GM19324 (cell line): ENCODE results near the gene MPPE1.
"Not testable (repeated sequence)": the region's sequence is repeated elsewhere in the genome, so short reads cannot be mapped to it uniquely, and the experiment has no call there.

Experiments used
- ATAC-seq: cut with Tn5 transposase; IDR thresholded peaks from one replicate; pipeline ENCODE4 v1.9.1; 2021; ENCODE audit warnings: mild to moderate bottlenecking, moderate library complexity; ENCODE audit not compliant: unreplicated experiment, low FRiP score

MPPE1 gene

DNA sequence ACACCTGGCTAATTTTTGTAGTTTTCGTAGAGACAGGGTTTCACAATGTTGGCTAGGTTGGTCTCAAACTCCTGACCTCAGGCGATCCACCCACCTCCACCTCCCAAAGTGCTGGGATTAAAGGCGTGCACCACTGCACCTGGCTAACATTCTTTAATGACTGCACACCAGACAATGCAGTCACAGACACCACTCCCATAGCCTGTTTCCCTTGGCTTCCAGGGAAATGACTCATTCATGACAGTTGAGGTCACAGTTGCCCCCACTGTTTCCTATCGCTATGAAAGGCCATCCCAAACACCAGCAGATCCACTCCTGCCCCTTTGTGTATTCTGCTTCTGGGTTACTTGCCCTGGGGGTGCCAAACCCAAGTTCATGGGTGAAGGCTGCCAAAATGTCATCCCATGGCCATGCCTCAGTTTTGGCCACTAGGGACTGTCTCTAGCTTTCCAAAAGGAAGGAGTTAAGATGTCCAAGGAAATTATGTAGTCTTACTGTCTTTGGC lies 48.2 kb downstream of the MPPE1 start:
- ATAC-seq: no peak

- ATAC-seq: no peak
Measured at GRCh38 chr18:11859282-11859830, 48.8 kb downstream of the MPPE1 start.

DNA sequence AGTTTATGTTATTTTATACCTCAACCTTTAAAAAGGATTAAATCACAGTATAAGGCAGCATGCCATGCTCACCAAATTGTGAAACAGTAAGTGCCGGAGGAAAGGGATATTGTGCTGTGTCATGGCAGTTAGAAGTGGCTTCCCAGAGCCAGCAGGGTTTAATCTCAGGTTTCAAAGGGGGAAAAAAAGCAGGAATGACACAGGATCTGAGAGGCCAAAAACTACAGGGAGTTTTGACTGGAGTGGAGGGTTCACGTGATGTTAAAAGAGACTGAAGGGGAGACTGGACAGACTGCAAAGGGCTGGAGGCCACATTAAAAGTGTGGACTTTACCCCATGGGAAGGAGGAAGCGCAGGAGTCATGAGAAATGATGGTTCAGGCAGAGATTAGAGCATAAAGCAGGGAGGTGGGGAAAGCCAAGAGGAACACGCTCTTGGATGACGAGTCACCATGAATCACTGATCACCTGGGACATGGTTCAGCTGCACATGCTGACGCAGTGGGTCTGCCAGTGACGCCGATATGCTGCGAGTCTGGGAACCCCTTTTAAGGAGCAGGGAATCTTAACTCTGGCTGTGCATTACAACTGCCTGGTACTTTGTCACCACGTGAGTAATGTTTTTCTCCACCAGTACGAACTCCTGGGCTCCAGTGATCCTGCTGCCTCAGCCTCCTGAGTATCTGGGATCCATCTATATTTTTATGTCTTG lies 50.8 kb downstream of the MPPE1 start:
- no peak for ATAC-seq

DNA sequence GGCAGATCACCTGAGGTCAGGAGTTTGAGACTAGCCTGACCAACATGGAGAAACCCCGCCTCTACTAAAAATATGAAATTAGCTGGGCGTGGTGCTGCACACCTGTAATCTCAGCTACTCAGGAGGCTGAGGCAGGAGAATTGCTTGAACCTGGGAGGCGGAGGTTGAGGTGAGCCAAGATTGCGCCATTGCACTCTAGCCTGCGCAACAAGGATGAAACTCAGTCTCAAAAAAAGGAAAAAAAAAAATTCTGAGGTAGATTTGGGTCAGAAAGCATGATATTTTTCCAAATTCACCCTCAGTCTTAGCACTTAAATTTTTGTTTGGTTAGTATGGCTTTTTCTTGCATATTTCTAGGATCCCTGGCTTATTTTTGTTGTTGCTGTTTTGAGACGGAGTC lies 53.6 kb downstream of the MPPE1 start:
- ATAC-seq: not testable (repeated sequence)

DNA sequence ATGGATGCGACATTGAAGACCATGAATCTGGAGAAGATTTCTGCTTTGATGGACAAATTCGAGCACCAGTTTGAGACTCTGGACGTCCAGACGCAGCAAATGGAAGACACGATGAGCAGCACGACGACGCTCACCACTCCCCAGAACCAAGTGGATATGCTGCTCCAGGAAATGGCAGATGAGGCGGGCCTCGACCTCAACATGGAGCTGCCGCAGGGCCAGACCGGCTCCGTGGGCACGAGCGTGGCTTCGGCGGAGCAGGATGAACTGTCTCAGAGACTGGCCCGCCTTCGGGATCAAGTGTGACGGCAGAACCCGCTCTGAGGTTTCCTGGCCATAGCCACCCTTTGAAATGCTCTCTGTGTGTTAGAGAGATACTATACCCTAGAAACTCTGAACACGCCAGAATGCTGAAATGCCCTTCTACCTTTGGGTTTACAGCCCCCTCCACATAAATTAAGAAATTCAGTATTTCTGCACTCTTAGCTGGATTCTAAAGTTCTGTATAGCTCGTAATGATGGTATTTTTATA lies 56.2 kb downstream of the MPPE1 start:
- ATAC-seq: peak; percentile 7

- peak; percentile 99 for ATAC-seq
Measured at GRCh38 chr18:11851146-11851805, 56.8 kb downstream of the MPPE1 start, which contains the start of gene CHMP1B. TSS of gene CHMP1B (plus strand) at chr18:11851413. CDS start at chr18:11851512, 99 bp downstream.

GRCh38 chr18:11850821-11851145 lies 57.3 kb downstream of the MPPE1 start:
- peak; percentile 38 for ATAC-seq

DNA sequence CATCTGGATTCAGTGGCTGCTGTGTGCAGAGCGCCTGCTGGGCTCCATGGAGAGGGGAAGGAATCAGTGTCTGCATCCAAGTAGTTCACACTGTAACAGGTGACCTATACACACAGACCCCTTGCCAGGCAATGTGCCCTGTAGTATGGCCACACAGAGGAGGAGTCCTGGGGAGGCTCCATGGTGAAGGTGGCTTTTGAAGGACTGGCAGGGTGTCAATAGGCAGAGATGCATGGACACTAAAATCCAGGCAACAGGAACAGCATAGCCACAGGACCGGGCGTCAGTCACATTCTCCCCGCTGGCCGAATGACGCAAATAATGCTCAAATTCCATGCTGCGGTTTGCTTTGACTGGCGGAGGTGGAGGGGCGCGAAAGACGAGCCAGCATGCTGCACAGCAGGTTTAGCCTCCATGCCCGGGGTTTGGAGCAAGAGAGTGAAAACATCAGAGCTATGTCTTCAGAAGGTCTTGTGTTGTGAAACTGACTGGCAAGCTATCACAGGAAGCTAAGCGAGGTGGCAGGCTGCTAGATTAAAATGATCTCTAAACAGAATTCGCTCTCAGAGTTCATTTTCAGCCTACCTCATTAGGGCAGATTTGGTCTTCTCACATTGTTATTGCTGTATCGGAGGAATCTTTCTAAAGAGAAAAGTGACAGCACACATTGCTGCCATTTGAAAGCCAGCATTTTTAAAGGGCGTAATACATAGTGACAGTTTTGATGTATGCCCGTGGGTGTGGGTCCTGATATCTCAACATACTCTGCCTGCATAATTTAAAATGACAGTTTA lies 58.1 kb downstream of the MPPE1 start:
- no peak for ATAC-seq

- ATAC-seq: no peak
Measured at GRCh38 chr18:11849279-11849678, 58.8 kb downstream of the MPPE1 start.

DNA sequence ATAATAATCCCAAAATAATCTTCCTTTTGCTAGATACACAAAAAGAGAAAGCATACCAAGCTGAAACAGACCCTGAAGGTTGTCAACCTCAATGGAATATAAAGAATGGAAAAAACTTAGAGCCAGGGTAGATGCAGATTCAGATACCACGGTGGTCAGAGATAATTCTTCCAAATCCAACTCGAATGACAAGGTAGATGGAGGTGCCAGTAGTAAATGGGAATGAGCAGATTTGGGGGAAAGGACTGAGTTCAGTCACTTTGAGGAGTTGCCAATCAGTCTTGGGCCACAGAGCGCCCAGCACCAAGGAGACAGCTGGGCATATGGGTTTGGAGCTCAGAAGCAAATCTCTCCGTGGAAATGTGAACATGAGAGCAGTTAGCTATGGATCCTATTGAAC lies 60.3 kb downstream of the MPPE1 start:
- ATAC-seq: no peak

- no peak for ATAC-seq
Measured at GRCh38 chr18:11845654-11846053, 62.5 kb downstream of the MPPE1 start.

- ATAC-seq: no peak
Measured at GRCh38 chr18:11844436-11844835, 63.7 kb downstream of the MPPE1 start.

GRCh38 chr18:11842562-11842961 lies 65.6 kb downstream of the MPPE1 start:
- ATAC-seq: no peak

DNA sequence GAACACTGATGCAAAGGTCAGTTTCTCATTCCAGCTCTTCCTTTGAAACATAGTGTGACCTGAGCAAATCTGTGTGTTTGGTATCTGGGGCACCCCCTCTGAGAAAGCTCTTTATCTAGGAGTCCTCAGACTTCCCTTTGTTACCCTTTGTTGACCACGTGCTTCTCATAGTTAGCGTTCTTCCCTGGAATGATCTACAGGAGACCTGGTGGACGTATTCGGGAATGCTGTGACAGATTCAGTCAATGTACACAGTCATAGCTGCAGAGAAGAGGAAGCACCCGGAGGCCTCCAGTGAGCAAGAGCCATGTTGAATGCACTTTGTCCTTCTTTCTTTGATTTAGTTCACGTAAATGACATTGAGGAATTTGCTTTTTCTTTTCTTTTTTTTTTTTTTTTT lies 67.6 kb downstream of the MPPE1 start:
- no peak for ATAC-seq

GRCh38 chr18:11839556-11839955 lies 68.6 kb downstream of the MPPE1 start:
- no peak for ATAC-seq

DNA sequence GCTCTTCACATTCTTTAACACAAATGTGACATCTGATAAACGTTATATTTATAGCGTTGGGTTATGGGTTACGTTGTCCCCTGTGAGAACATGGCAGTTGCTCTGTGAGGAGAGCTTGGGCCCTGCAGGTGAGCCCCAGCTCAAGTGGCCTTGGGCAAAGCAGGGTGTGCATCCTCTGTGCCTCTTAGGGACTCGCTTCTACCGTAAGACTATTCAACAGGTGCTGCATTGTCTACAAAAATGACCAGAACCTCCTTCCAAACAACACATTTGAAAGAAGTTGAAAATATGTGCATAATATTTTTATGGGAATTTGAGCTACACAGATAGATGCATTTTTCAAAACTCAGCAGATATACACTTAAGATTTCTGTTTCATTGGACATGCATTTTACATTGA lies 73.3 kb downstream of the MPPE1 start:
- no peak for ATAC-seq
